HCT116 (cell line): ENCODE measurements around the gene TNIK. TPM values are rescaled to one million over a fixed set of nuclear protein-coding genes. Genes with fewer than 3 reads are reported as not detected.
"Not testable (repeated sequence)": the region's sequence is repeated elsewhere in the genome, so short reads cannot be mapped to it uniquely, and the experiment has no call there.

Experiments used
- ATAC-seq: fragments of 200-7000 bp; cut with Tn5 transposase; 2 replicates; pipeline ENCODE4 v1.9.1; 2020; ENCODE audit warnings: mild to moderate bottlenecking, moderate library complexity
- BruUV-seq: library from RNA; stranded (reverse); fragments of 400-500 nt; replicated peaks from 2 replicates; lab custom pipeline; 2021; lab: Mats Ljungman, UMichigan
- CTCF ChIA-PET: fragments of 300-600 bp; sonication (Branson Sonifier 250); formaldehyde crosslinking; loops from one replicate; lab custom pipeline; 2021; ENCODE audit warnings: antibody characterized with exemption; lab: Charles Lee
- POLR2A ChIA-PET: fragments of 300-600, 350-600 bp; sonication (Branson Sonifier 250); formaldehyde crosslinking; loops from one replicate; lab custom pipeline; 2021; ENCODE audit warnings: antibody characterized with exemption; lab: Charles Lee
- RAD21 ChIA-PET, 2 experiments: fragments of 300-600 bp; sonication (Branson Sonifier 250); formaldehyde crosslinking; loops; one replicate each; lab custom pipeline; 2023; ENCODE audit warnings: low total read pairs in 2 of 2; ENCODE audit not compliant: uncharacterized antibody in 2 of 2, unreplicated experiment in 2 of 2, low non-redundant PET in 1 of 2; lab: Charles Lee
- DNase-seq: peaks from one replicate; pipeline ENCODE4 v3.0.0-alpha.2; 2010; ENCODE audit warnings: low read depth, low spot score
- H2AFZ ChIP-seq: fragments of 200-600 bp; shearing (Covaris generic), sonication (generic); 2 replicates; pipeline ENCODE4 v1.6.1; 2017; ENCODE audit warnings: low read depth, mixed run types, mixed read lengths, antibody characterized with exemption, low read length; ENCODE audit not compliant: poor library complexity, severe bottlenecking
- H3K27ac ChIP-seq: 2 replicates; pipeline ENCODE4 v1.5.1; 2012; ENCODE audit warnings: low read depth, low read length
- H3K27me3 ChIP-seq: fragments of 200-600 bp; sonication (generic); 2 replicates; pipeline ENCODE4 v1.6.1; 2016; ENCODE audit warnings: mixed run types, low read length, mixed read lengths; ENCODE audit not compliant: insufficient read depth
- H3K36me3 ChIP-seq, 2 experiments: fragments of 200-500 bp in 1 of 2; fragments of 200-600 bp in 1 of 2; sonication (Bioruptor generic) in 1 of 2; sonication (generic) in 1 of 2; 2 replicates each; pipeline versions ENCODE4 v1.5.1 to v1.6.1; 2014 to 2016; ENCODE audit warnings: low read length in 2 of 2, inconsistent platforms in 1 of 2, mixed read lengths in 1 of 2, mixed run types in 1 of 2; ENCODE audit not compliant: insufficient read depth in 2 of 2, control insufficient read depth in 1 of 2
- H3K4me1 ChIP-seq, 2 experiments: fragments of 200-600 bp in 1 of 2; sonication (generic) in 1 of 2; 2 replicates each; pipeline versions ENCODE4 v1.5.1 to v1.6.1; 2012 to 2017; ENCODE audit warnings: low read length in 2 of 2, inconsistent platforms in 1 of 2, mild to moderate bottlenecking in 1 of 2, mixed read lengths in 1 of 2, mixed run types in 1 of 2, moderate library complexity in 1 of 2; ENCODE audit not compliant: insufficient read depth in 2 of 2, control insufficient read depth in 1 of 2
- H3K4me2 ChIP-seq: fragments of 200-600 bp; sonication (generic); 2 replicates; pipeline ENCODE4 v1.6.1; 2017; ENCODE audit warnings: mixed run types, low read length, mixed read lengths
- H3K4me3 ChIP-seq, 2 experiments: fragments of 200-600 bp in 1 of 2; sonication (generic) in 1 of 2; replicated peaks in 1 of 2; 2 replicates each; pipeline ENCODE4 v1.5.1; 2011 to 2016; ENCODE audit warnings: low read length in 2 of 2, control low read depth in 1 of 2, low read depth in 1 of 2, mild to moderate bottlenecking in 1 of 2, mixed read lengths in 1 of 2, mixed run types in 1 of 2
- H3K79me2 ChIP-seq: fragments of 200-600 bp; sonication (generic); 2 replicates; pipeline ENCODE4 v1.6.1; 2017; ENCODE audit warnings: mild to moderate bottlenecking, mixed run types, low read length, moderate library complexity, mixed read lengths; ENCODE audit not compliant: insufficient read depth
- H3K9ac ChIP-seq: fragments of 200-600 bp; sonication (generic); 2 replicates; pipeline ENCODE4 v1.6.1; 2016; ENCODE audit warnings: low read length, mixed read lengths
- H3K9me2 ChIP-seq: fragments of 200-600 bp; sonication (generic), shearing (Covaris generic); 2 replicates; pipeline ENCODE4 v1.6.1; 2017; ENCODE audit warnings: mixed run types, mild to moderate bottlenecking, moderate library complexity; ENCODE audit not compliant: insufficient read depth
- H3K9me3 ChIP-seq, 2 experiments: fragments of 200-500 bp in 1 of 2; fragments of 200-600 bp in 1 of 2; sonication (Bioruptor generic) in 1 of 2; sonication (generic) in 1 of 2; 2 replicates each; pipeline ENCODE4 v1.6.1; 2014 to 2017; ENCODE audit warnings: low read length in 2 of 2, mixed read lengths in 2 of 2, inconsistent platforms in 1 of 2, low read depth in 1 of 2, mild to moderate bottlenecking in 1 of 2, mixed run types in 1 of 2, moderate library complexity in 1 of 2; ENCODE audit not compliant: control insufficient read depth in 1 of 2, insufficient read depth in 1 of 2
- H4K20me1 ChIP-seq: fragments of 200-600 bp; sonication (generic), shearing (Covaris generic); 2 replicates; pipeline ENCODE4 v1.6.1; 2017; ENCODE audit warnings: mixed run types, mild to moderate bottlenecking, moderate library complexity; ENCODE audit not compliant: insufficient read depth
- CBX3 ChIP-seq: IDR thresholded peaks from 2 replicates; pipeline ENCODE4 v1.6.1; 2012; ENCODE audit warnings: low read depth
- EGR1 ChIP-seq: IDR thresholded peaks from 2 replicates; pipeline ENCODE4 v1.6.1; 2012; ENCODE audit warnings: low read depth
- ELF1 ChIP-seq: IDR thresholded peaks from 2 replicates; pipeline ENCODE4 v1.6.1; 2012; ENCODE audit warnings: low read depth, borderline replicate concordance
- EZH2 ChIP-seq: fragments of 200-600 bp; sonication (generic); IDR thresholded peaks from 2 replicates; pipeline ENCODE4 v1.6.1; 2017; ENCODE audit warnings: antibody characterized with exemption, mixed run types
- EZH2phosphoT487 ChIP-seq: fragments of 200-600 bp; IDR thresholded peaks from 2 replicates; pipeline ENCODE4 v1.6.1; 2018; ENCODE audit warnings: antibody characterized with exemption, borderline replicate concordance
- FOSL1 ChIP-seq: IDR thresholded peaks from 2 replicates; pipeline ENCODE4 v1.6.1; 2012; ENCODE audit warnings: low read depth
- JUND ChIP-seq: IDR thresholded peaks from 2 replicates; pipeline ENCODE4 v1.6.1; 2012
- POLR2A ChIP-seq: IDR thresholded peaks from 2 replicates; pipeline ENCODE4 v1.7.0; 2011; ENCODE audit warnings: borderline replicate concordance; ENCODE audit not compliant: insufficient read depth, insufficient read length; ENCODE audit errors: extremely low read depth
- POLR2AphosphoS5 ChIP-seq: IDR thresholded peaks from 2 replicates; pipeline ENCODE4 v1.6.1; 2011; ENCODE audit warnings: mild to moderate bottlenecking, low read depth, low read length, moderate library complexity
- RAD21 ChIP-seq: IDR thresholded peaks from 2 replicates; pipeline ENCODE4 v1.6.1; 2012; ENCODE audit warnings: low read depth, mild to moderate bottlenecking
- SIN3A ChIP-seq: IDR thresholded peaks from 2 replicates; pipeline ENCODE4 v1.6.1; 2012; ENCODE audit warnings: low read depth
- SRF ChIP-seq: IDR thresholded peaks from 2 replicates; pipeline ENCODE4 v1.6.1; 2012; ENCODE audit warnings: low read depth
- TCF7L2 ChIP-seq: IDR thresholded peaks from 2 replicates; pipeline ENCODE4 v1.7.0; 2011; ENCODE audit warnings: borderline replicate concordance, inconsistent platforms; ENCODE audit not compliant: insufficient read depth, insufficient read length; ENCODE audit errors: extremely low read depth
- YY1 ChIP-seq: IDR thresholded peaks from 2 replicates; pipeline ENCODE4 v1.6.1; 2011; ENCODE audit warnings: low read length, low read depth, moderate library complexity, mild to moderate bottlenecking; ENCODE audit not compliant: insufficient replicate concordance; ENCODE audit errors: extremely low read depth
- ZFX ChIP-seq: fragments of 450-650 bp; IDR thresholded peaks from 2 replicates; pipeline ENCODE4 v1.6.1; 2017
- ZNF274 ChIP-seq: fragments of 200-500 bp; sonication (Bioruptor generic); IDR thresholded peaks from 2 replicates; pipeline ENCODE4 v1.6.1; 2014; ENCODE audit warnings: mild to moderate bottlenecking, low read depth, low read length, inconsistent platforms
- intact Hi-C: fragments of 100-400 bp; cut with micrococcal nuclease; formaldehyde crosslinking; loops from 2 replicates; pipeline ENCODE4 v1.10.0; 2022
- total RNA-seq: library from RNA; stranded (reverse); gene quantifications from one replicate; pipeline ENCODE4 v1.2.1, GENCODE V29; 2021; ENCODE audit not compliant: unreplicated experiment
- TF ChIP-seq, protein P1 (sequence below): IDR thresholded peaks from 2 replicates; pipeline ENCODE4 v1.6.1; 2012
- TF ChIP-seq, protein P2 (sequence below): IDR thresholded peaks from 2 replicates; pipeline ENCODE4 v1.6.1; 2012; ENCODE audit warnings: low read depth
- TF ChIP-seq, protein P3 (sequence below): IDR thresholded peaks from 2 replicates; pipeline ENCODE4 v1.6.1; 2012
- TF ChIP-seq, protein P4 (sequence below), 3 experiments: fragments of 200-600 bp in 1 of 3; sonication (generic) in 1 of 3; IDR thresholded peaks in 2 of 3; conservative IDR thresholded peaks in 1 of 3; 2 replicates each; pipeline ENCODE4 v1.5.1; 2012 to 2017; ENCODE audit warnings: low read depth in 2 of 3, low read length in 2 of 3, antibody characterized with exemption in 1 of 3, borderline replicate concordance in 1 of 3, control low read depth in 1 of 3, mild to moderate bottlenecking in 1 of 3, mixed read lengths in 1 of 3, mixed run types in 1 of 3, moderate library complexity in 1 of 3; ENCODE audit not compliant: insufficient read depth in 1 of 3

The TNIK gene
- total RNA-seq, 1 experiment from 2014 or later, result 24.1 TPM

DNA sequence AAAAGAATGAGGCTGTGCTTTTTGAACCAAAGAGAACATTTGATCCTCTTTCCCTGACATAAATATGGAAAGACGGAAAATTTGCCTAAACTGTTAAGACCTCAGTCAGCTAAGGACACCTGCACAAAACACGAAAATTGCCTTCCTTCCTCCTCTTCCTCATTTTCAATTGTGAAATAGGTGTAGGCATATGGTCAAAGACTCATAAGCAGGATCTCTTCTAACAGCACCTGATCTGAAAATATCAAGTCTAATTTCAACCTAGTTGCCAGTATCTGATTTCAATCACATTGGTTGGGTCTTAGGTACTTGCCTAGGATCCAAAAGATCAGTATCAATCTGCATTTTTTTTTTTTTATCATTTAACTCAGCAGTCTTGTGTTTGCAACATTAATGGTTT is 218.0 kb downstream of the TNIK start:
- ChIA-PET CTCF (no interaction called here), POLR2A (no interaction called here), RAD21 (no interaction called here)
- DNase-seq, result no peak
- no peaks in the 10 kb centered on the region for H3K79me2 ChIP-seq
- no peak overlapping the region for H3K4me2 ChIP-seq
- H3K9me3 ChIP-seq, result no peaks in the 10 kb centered on the region
- no peak overlapping the region for H3K4me3 ChIP-seq
- BruUV-seq, result no TSS peak
- H3K9ac ChIP-seq, result no peak overlapping the region
- no peak overlapping the region for H2AFZ ChIP-seq
- intact Hi-C loops, result no loop called here
- H3K27ac ChIP-seq, result no peak overlapping the region
- no peaks in the 10 kb centered on the region for H3K9me2 ChIP-seq
- no peaks in the 10 kb centered on the region for H3K36me3 ChIP-seq
- H4K20me1 ChIP-seq, result no peaks in the 10 kb centered on the region
- no peaks in the 10 kb centered on the region for H3K27me3 ChIP-seq
- TF ChIP-seq SRF (no peak), RAD21 (no peak), ELF1 (no peak), POLR2A (no peak), ZFX (no peak), EZH2phosphoT487 (no peak), SIN3A (no peak), CBX3 (no peak), EZH2 (no peak), FOSL1 (no peak), JUND (no peak), ZNF274 (no peak), YY1 (no peak), TCF7L2 (no peak), POLR2AphosphoS5 (no peak), EGR1 (no peak)
- TF ChIP-seq, protein P1, sequence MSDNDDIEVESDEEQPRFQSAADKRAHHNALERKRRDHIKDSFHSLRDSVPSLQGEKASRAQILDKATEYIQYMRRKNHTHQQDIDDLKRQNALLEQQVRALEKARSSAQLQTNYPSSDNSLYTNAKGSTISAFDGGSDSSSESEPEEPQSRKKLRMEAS, result no peak
- TF ChIP-seq, protein P2, sequence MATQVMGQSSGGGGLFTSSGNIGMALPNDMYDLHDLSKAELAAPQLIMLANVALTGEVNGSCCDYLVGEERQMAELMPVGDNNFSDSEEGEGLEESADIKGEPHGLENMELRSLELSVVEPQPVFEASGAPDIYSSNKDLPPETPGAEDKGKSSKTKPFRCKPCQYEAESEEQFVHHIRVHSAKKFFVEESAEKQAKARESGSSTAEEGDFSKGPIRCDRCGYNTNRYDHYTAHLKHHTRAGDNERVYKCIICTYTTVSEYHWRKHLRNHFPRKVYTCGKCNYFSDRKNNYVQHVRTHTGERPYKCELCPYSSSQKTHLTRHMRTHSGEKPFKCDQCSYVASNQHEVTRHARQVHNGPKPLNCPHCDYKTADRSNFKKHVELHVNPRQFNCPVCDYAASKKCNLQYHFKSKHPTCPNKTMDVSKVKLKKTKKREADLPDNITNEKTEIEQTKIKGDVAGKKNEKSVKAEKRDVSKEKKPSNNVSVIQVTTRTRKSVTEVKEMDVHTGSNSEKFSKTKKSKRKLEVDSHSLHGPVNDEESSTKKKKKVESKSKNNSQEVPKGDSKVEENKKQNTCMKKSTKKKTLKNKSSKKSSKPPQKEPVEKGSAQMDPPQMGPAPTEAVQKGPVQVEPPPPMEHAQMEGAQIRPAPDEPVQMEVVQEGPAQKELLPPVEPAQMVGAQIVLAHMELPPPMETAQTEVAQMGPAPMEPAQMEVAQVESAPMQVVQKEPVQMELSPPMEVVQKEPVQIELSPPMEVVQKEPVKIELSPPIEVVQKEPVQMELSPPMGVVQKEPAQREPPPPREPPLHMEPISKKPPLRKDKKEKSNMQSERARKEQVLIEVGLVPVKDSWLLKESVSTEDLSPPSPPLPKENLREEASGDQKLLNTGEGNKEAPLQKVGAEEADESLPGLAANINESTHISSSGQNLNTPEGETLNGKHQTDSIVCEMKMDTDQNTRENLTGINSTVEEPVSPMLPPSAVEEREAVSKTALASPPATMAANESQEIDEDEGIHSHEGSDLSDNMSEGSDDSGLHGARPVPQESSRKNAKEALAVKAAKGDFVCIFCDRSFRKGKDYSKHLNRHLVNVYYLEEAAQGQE, result no peak
- TF ChIP-seq, protein P3, sequence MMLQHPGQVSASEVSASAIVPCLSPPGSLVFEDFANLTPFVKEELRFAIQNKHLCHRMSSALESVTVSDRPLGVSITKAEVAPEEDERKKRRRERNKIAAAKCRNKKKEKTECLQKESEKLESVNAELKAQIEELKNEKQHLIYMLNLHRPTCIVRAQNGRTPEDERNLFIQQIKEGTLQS, result no peak
- TF ChIP-seq, protein P4, sequence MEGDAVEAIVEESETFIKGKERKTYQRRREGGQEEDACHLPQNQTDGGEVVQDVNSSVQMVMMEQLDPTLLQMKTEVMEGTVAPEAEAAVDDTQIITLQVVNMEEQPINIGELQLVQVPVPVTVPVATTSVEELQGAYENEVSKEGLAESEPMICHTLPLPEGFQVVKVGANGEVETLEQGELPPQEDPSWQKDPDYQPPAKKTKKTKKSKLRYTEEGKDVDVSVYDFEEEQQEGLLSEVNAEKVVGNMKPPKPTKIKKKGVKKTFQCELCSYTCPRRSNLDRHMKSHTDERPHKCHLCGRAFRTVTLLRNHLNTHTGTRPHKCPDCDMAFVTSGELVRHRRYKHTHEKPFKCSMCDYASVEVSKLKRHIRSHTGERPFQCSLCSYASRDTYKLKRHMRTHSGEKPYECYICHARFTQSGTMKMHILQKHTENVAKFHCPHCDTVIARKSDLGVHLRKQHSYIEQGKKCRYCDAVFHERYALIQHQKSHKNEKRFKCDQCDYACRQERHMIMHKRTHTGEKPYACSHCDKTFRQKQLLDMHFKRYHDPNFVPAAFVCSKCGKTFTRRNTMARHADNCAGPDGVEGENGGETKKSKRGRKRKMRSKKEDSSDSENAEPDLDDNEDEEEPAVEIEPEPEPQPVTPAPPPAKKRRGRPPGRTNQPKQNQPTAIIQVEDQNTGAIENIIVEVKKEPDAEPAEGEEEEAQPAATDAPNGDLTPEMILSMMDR (IDR thresholded peaks at IDR 0.05 in 2 of 3, conservative IDR thresholded peaks at IDR 0.05 in 1 of 3; ENCODE audit: borderline replicate concordance in 1 of 3, insufficient read depth in 1 of 3, low read depth in 2 of 3, low read length in 2 of 3), result no peak
- H3K4me1 ChIP-seq, result no peaks in the 10 kb centered on the region; a peak in 1 of 4 replicates
- no peak for ATAC-seq

DNA sequence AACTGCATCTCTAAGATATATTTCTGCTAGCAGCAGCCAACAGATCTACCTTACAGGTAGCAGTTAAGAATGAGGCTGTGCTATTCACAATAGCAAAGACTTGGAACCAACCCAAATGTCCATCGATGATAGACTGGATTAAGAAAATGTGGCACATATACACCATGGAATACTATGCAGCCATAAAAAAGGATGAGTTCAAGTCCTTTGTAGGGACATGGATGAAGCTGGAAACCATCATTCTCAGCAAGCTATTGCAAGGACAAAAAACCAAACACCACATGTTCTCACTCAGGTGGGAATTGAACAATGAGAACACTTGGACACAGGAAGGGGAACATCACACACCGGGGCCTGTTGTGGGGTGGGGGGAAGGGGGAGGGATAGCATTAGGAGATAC is 218.6 kb downstream of the TNIK start:
- H3K4me3 ChIP-seq, H3K9ac ChIP-seq, RAD21 ChIA-PET, H3K36me3 ChIP-seq, H3K27ac ChIP-seq, POLR2A ChIA-PET, H3K4me2 ChIP-seq, H3K4me1 ChIP-seq, H4K20me1 ChIP-seq, H2AFZ ChIP-seq, H3K79me2 ChIP-seq, BruUV-seq, H3K9me3 ChIP-seq, ATAC-seq, intact Hi-C loops, DNase-seq, CTCF ChIA-PET, H3K27me3 ChIP-seq, H3K9me2 ChIP-seq: not testable (repeated sequence)
